ENCODE results near the gene RAD54L.
"Not testable (repeated sequence)": the region's sequence is repeated elsewhere in the genome, so short reads cannot be mapped to it uniquely, and the experiment has no call there.

Gene RAD54L

DNA sequence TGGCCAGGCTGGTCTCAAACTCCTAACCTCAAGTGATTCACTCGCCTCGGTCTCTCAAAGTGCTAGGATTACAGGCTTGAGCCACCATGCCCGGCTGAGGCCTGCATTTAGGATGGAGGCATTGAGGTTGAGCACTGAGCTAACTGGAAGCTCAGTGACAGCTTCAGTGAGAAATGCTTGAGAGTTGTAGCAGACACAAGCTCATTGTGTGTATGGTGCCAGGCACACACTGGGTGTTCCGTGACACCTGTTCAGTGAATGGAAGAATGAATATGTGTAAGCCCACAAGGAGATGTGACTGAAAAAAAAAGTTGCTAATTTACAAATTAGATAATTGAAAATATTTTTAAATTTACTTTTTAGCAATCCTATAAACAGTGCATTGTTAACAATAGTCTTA, 22.6 kb upstream of the RAD54L start:
- no peak for DNase-seq (ENCODE audit: low spot score)
- H3K27ac ChIP-seq: no peak overlapping the region
- CTCF ChIA-PET: interaction anchor here (0.7 to 2.0 kb wide), 2 partner anchors 21 to 793 kb away, joined by 6 to 13 read pairs; no protein-coding TSS in a partner anchor
- POLR2A ChIA-PET (ENCODE audit: low non-redundant PET): no interaction called here
- TF ChIP-seq, protein P1, sequence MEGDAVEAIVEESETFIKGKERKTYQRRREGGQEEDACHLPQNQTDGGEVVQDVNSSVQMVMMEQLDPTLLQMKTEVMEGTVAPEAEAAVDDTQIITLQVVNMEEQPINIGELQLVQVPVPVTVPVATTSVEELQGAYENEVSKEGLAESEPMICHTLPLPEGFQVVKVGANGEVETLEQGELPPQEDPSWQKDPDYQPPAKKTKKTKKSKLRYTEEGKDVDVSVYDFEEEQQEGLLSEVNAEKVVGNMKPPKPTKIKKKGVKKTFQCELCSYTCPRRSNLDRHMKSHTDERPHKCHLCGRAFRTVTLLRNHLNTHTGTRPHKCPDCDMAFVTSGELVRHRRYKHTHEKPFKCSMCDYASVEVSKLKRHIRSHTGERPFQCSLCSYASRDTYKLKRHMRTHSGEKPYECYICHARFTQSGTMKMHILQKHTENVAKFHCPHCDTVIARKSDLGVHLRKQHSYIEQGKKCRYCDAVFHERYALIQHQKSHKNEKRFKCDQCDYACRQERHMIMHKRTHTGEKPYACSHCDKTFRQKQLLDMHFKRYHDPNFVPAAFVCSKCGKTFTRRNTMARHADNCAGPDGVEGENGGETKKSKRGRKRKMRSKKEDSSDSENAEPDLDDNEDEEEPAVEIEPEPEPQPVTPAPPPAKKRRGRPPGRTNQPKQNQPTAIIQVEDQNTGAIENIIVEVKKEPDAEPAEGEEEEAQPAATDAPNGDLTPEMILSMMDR (conservative IDR thresholded peaks at IDR 0.05; ENCODE audit: low read depth): no peak

GRCh38 chr1:46231231-46231630, 16.3 kb upstream of the RAD54L start:
- CTCF ChIA-PET: interaction anchor here (0.6 to 2.0 kb wide), 3 partner anchors 8 to 1483 kb away, joined by 3 to 10 read pairs (median 7); no protein-coding TSS in a partner anchor
- POLR2A ChIA-PET (ENCODE audit: low non-redundant PET); H3K27ac ChIP-seq; DNase-seq (ENCODE audit: low spot score): not testable (repeated sequence)

- no peak overlapping the region for H3K27ac ChIP-seq
- DNase-seq (ENCODE audit: low spot score): no peak
- TF ChIP-seq, protein P1 (conservative IDR thresholded peaks at IDR 0.05; ENCODE audit: low read depth): no peak
- POLR2A ChIA-PET (ENCODE audit: low non-redundant PET): no interaction called here
- CTCF ChIA-PET: no interaction called here
Observed at GRCh38 chr1:46236882-46237281, 10.7 kb upstream of the RAD54L start.

GRCh38 chr1:46238865-46239264, 8.7 kb upstream of the RAD54L start:
- CTCF ChIA-PET; DNase-seq (ENCODE audit: low spot score); H3K27ac ChIP-seq; POLR2A ChIA-PET (ENCODE audit: low non-redundant PET): not testable (repeated sequence)

DNA sequence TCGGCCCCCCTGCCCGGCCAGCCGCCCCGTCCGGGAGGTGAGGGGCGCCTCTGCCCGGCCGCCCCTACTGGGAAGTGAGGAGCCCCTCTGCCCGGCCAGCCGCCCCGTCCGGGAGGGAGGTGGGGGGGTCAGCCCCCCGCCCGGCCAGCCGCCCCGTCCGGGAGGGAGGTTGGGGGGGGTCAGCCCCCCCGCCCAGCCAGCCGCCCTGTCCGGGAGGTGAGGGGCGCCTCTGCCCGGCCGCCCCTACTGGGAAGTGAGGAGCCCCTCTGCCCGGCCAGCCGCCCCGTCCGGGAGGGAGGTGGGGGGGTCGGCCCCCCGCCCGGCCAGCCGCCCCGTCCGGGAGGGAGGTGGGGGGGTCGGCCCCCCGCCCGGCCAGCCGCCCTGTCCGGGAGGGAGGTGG, 5.8 kb upstream of the RAD54L start:
- POLR2A ChIA-PET (ENCODE audit: low non-redundant PET); CTCF ChIA-PET; H3K27ac ChIP-seq; DNase-seq (ENCODE audit: low spot score): not testable (repeated sequence)

DNA sequence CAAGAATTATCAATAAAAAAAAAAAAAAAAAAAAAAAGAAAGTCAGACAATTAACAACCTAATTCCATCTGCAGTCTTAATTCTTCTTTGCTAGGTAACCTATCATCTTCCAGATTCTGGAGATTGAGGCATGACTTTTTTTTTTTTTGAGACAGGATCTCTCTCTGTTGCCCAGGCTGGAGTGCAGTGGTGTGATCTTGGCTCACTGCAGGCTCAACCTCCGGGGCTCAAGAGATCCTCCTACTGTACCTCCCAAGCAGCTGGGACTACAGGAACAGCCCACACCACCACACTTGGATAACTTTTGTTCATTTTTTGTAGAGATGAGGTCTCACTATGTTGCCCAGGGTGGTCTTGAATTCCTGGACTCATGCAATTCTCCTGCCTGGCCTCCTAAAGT, 4.6 kb upstream of the RAD54L start:
- ChIA-PET POLR2A (ENCODE audit: low non-redundant PET) (no interaction called here), CTCF (no interaction called here)

DNA sequence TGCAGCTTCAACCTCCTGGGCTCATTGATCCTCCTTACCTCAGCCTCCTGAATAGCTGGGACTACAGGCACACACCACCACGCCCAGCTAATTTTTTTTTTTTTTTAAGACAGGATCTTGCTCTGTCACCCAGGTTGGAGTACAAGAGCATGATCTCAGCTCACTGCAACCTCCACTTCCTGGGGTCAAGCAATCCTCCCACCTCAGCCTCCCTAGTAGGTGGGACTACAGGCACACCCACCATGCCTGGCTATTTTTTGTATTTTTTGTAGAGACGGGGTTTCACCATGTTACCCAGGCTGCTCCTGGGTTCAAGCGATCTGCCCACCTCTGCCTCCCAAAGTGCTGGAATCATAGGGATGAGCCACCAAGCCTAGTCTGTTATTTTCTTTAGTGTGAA, 3.7 kb upstream of the RAD54L start:
- H3K27ac ChIP-seq; DNase-seq (ENCODE audit: low spot score); CTCF ChIA-PET: not testable (repeated sequence)
- POLR2A ChIA-PET (ENCODE audit: low non-redundant PET): interaction anchor here (0.6 kb wide), 1 partner anchor 96 kb away, joined by 3 read pairs; no protein-coding TSS in a partner anchor

More for the DNA sequence above, 4.6 kb upstream of the RAD54L start:
- no peak for DNase-seq (ENCODE audit: low spot score)
- TF ChIP-seq, protein P1 (conservative IDR thresholded peaks at IDR 0.05; ENCODE audit: low read depth): no peak
- no peak overlapping the region for H3K27ac ChIP-seq

GRCh38 chr1:46244656-46245371, 2.7 kb upstream of the RAD54L start:
- CTCF ChIA-PET: interaction anchor here (0.5 to 1.2 kb wide), 8 partner anchors 21 to 1320 kb away, joined by 3 to 6 read pairs (median 4); no protein-coding TSS in a partner anchor
- TF ChIP-seq, protein P1 (conservative IDR thresholded peaks at IDR 0.05; ENCODE audit: low read depth): peak; percentile 30; the same call in 1 of the 2 replicates
- peak; percentile 33 for DNase-seq (ENCODE audit: low spot score)
- POLR2A ChIA-PET (ENCODE audit: low non-redundant PET): interaction anchor here (0.6 kb wide), 1 partner anchor 204 kb away, joined by 5 read pairs; no protein-coding TSS in a partner anchor
- no peak overlapping the region for H3K27ac ChIP-seq

GRCh38 chr1:46246136-46246535, 1.4 kb upstream of the RAD54L start:
- DNase-seq (ENCODE audit: low spot score); POLR2A ChIA-PET (ENCODE audit: low non-redundant PET): not testable (repeated sequence)
- CTCF ChIA-PET: interaction anchor here (0.7 to 0.8 kb wide), 3 partner anchors 12 to 23 kb away, joined by 3 to 4 read pairs (median 3); no protein-coding TSS in a partner anchor
- peak overlapping the region; percentile 78 for H3K27ac ChIP-seq

All from RWPE1 (cell line).